ENCODE measurements around the gene AKAP17A. TPM values are rescaled to one million over a fixed set of nuclear protein-coding genes. Genes with fewer than 3 reads are reported as not detected.

AKAP17A gene
- total and polyA plus RNA-seq, 9 of the 15 experiments (the other 6 are each of a cell fraction or from before 2014, with no cell fraction given) = 1.2 to 29.5 (median 8.2) TPM

GRCh38 chrX:1623691-1624090 lies 32.3 kb downstream of the AKAP17A start:
- Histone ChIP-seq H3K79me2 (ENCODE audit: control insufficient read depth, insufficient read depth, low read length) (no peaks in the 10 kb centered on the region), H3K4me2 (ENCODE audit: insufficient read depth, low read length) (no peak overlapping the region), H3K27me3 (ENCODE audit: control insufficient read depth in 2 of 2, insufficient read depth in 2 of 2, low read length in 2 of 2) (peaks cover 0 to 2% of the 10 kb centered on the region in 2 experiments; a peak in 1 of 5 replicates), H3K36me3 (ENCODE audit: control insufficient read depth, insufficient read depth, low read length) (no peaks in the 10 kb centered on the region), H3K9me3 (replicated peaks; ENCODE audit: control insufficient read depth, insufficient read depth, low read depth, low read length) (no peaks in the 10 kb centered on the region), H3K9ac (ENCODE audit: insufficient read depth in 1 of 2, low read depth in 2 of 2, low read length in 2 of 2) (no peak overlapping the region), H4K20me1 (replicated peaks; ENCODE audit: control insufficient read depth, insufficient read depth, low read length) (no peaks in the 10 kb centered on the region), H3K4me3 (no peak overlapping the region), H3K27ac (ENCODE audit: extremely low read depth, low read depth, low read length) (no peak overlapping the region), H3K9me1 (ENCODE audit: control insufficient read depth, insufficient read depth, low read length) (no peaks in the 10 kb centered on the region), H2AFZ (ENCODE audit: low read depth, low read length) (no peak overlapping the region), H3K4me1 (replicated peaks in 1 of 2; ENCODE audit: control insufficient read depth in 2 of 2, insufficient read depth in 2 of 2, low read length in 2 of 2) (peaks cover 0 to 2% of the 10 kb centered on the region in 2 experiments; a peak in 1 of 5 replicates)
- WGBS (ENCODE audit: insufficient coverage, low coverage, missing lambda C conversion rate) = 22% methylated on average over 17 of the region's 21 CpGs
- TF ChIP-seq RFX1 (IDR thresholded peaks at IDR 0.05) (no peak), POLR2H (tag; IDR thresholded peaks at IDR 0.05; ENCODE audit: low read depth) (no peak), NR1H2 (CRISPR knock-in tag; IDR thresholded peaks at IDR 0.05) (no peak), SAP30 (IDR thresholded peaks at IDR 0.05; ENCODE audit: borderline replicate concordance, insufficient read depth, low read depth, low read length, poor library complexity, severe bottlenecking) (no peak), NFATC3 (IDR thresholded peaks at IDR 0.05) (no peak), DPF2 (IDR thresholded peaks at IDR 0.05) (no peak), ZFP1 (CRISPR knock-in tag; IDR thresholded peaks at IDR 0.05) (no peak), CTCF (IDR thresholded peaks at IDR 0.05 in 2 of 3, conservative IDR thresholded peaks at IDR 0.05 in 1 of 3; ENCODE audit: insufficient read depth in 2 of 3, low read depth in 1 of 3, low read length in 3 of 3) (no peak), CREBBP (IDR thresholded peaks at IDR 0.05; ENCODE audit: low read depth, low read length) (no peak)
- TF ChIP-seq, protein P1, sequence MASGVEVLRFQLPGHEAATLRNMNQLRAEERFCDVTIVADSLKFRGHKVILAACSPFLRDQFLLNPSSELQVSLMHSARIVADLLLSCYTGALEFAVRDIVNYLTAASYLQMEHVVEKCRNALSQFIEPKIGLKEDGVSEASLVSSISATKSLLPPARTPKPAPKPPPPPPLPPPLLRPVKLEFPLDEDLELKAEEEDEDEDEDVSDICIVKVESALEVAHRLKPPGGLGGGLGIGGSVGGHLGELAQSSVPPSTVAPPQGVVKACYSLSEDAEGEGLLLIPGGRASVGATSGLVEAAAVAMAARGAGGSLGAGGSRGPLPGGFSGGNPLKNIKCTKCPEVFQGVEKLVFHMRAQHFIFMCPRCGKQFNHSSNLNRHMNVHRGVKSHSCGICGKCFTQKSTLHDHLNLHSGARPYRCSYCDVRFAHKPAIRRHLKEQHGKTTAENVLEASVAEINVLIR (CRISPR knock-in tag; IDR thresholded peaks at IDR 0.05) = no peak
- TF ChIP-seq, protein P2, sequence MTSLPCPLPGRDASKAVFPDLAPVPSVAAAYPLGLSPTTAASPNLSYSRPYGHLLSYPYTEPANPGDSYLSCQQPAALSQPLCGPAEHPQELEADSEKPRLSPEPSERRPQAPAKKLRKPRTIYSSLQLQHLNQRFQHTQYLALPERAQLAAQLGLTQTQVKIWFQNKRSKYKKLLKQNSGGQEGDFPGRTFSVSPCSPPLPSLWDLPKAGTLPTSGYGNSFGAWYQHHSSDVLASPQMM (CRISPR knock-in tag; IDR thresholded peaks at IDR 0.05) = no peak
- TF ChIP-seq, protein P3, sequence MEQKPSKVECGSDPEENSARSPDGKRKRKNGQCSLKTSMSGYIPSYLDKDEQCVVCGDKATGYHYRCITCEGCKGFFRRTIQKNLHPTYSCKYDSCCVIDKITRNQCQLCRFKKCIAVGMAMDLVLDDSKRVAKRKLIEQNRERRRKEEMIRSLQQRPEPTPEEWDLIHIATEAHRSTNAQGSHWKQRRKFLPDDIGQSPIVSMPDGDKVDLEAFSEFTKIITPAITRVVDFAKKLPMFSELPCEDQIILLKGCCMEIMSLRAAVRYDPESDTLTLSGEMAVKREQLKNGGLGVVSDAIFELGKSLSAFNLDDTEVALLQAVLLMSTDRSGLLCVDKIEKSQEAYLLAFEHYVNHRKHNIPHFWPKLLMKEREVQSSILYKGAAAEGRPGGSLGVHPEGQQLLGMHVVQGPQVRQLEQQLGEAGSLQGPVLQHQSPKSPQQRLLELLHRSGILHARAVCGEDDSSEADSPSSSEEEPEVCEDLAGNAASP (IDR thresholded peaks at IDR 0.05) = no peak
- intact Hi-C loops (cut with micrococcal nuclease) = no loop called here
- CTCF ChIA-PET (ENCODE audit: low intra/inter-chr PET ratio) = no interaction called here
- no TSS peak for BruUV-seq (replicated peaks)
- in situ Hi-C loops (cut with MboI) = no loop called here
- DNase-seq (ENCODE audit: extremely low read depth in 1 of 4, low spot score in 3 of 4) = no peak
- POLR2A ChIA-PET = no interaction called here
- FAIRE-seq = no peak
- ATAC-seq = no peak
